DND-41 (cell line): ENCODE results near the gene PLOD2.
A peak's percentile ranks its signal among the peaks of the same experiment; 100 is the strongest.

ENCODE experiments used
- ATAC-seq: fragments of 200-7000 bp; cut with Tn5 transposase; 3 replicates; pipeline ENCODE4 v1.9.1; 2021; ENCODE audit warnings: low read depth; ENCODE audit not compliant: insufficient read depth
- DNase-seq: peaks from one replicate; pipeline ENCODE4 v3.0.0-alpha.2; 2020
- H2AFZ ChIP-seq: 2 replicates; pipeline ENCODE4 v1.6.0; 2012; ENCODE audit warnings: low read depth, low read length
- H3K27ac ChIP-seq: 2 replicates; pipeline ENCODE4 v1.5.1; 2012; ENCODE audit warnings: low read length, inconsistent platforms
- H3K27me3 ChIP-seq: fragments of 200-600 bp; sonication (generic); 2 replicates; pipeline ENCODE4 v1.6.0; 2012; ENCODE audit warnings: low read length, mild to moderate bottlenecking, inconsistent platforms; ENCODE audit not compliant: insufficient read depth, poor library complexity
- H3K36me3 ChIP-seq: 2 replicates; pipeline ENCODE4 v1.5.1; 2012; ENCODE audit warnings: low read length, inconsistent platforms; ENCODE audit not compliant: insufficient read depth
- H3K4me1 ChIP-seq: 2 replicates; pipeline ENCODE4 v1.5.1; 2012; ENCODE audit warnings: mild to moderate bottlenecking, low read length; ENCODE audit not compliant: insufficient read depth
- H3K4me2 ChIP-seq: 2 replicates; pipeline ENCODE4 v1.6.0; 2012; ENCODE audit warnings: mild to moderate bottlenecking, moderate library complexity, low read length, inconsistent platforms; ENCODE audit not compliant: insufficient read depth
- H3K4me3 ChIP-seq, 2 experiments: fragments of 200-600 bp in 1 of 2; shearing (Covaris generic) in 1 of 2; 2 replicates each; pipeline ENCODE4 v1.5.1; 2012 to 2016; ENCODE audit warnings: inconsistent platforms in 2 of 2, low read length in 2 of 2, mild to moderate bottlenecking in 2 of 2, low read depth in 1 of 2, moderate library complexity in 1 of 2
- H3K79me2 ChIP-seq: 2 replicates; pipeline ENCODE4 v1.6.0; 2012; ENCODE audit warnings: low read length, inconsistent platforms; ENCODE audit not compliant: insufficient read depth
- H3K9ac ChIP-seq: 2 replicates; pipeline ENCODE4 v1.6.0; 2012; ENCODE audit warnings: low read depth, mild to moderate bottlenecking, inconsistent platforms, low read length, moderate library complexity
- H3K9me3 ChIP-seq: 2 replicates; pipeline ENCODE4 v1.5.1; 2012; ENCODE audit warnings: low read length, moderate library complexity, mild to moderate bottlenecking, inconsistent platforms; ENCODE audit not compliant: insufficient read depth, severe bottlenecking
- H4K20me1 ChIP-seq: 2 replicates; pipeline ENCODE4 v1.6.0; 2012; ENCODE audit warnings: low read length; ENCODE audit not compliant: insufficient read depth
- EZH2 ChIP-seq: IDR thresholded peaks from 3 replicates; pipeline ENCODE4 v1.6.1; 2012; ENCODE audit warnings: borderline replicate concordance, low read depth, mild to moderate bottlenecking, moderate library complexity, low read length, inconsistent platforms; ENCODE audit not compliant: severe bottlenecking
- TF ChIP-seq, protein P1 (sequence below): IDR thresholded peaks from 2 replicates; pipeline ENCODE4 v1.5.1; 2012; ENCODE audit warnings: borderline replicate concordance, low read length, moderate library complexity, mild to moderate bottlenecking; ENCODE audit not compliant: poor library complexity, severe bottlenecking; ENCODE audit errors: extremely low read depth

Gene PLOD2

GRCh38 chr3:146191051-146191450 is 30.1 kb upstream of the PLOD2 start:
- DNase-seq (no peak), ATAC-seq (no peak)
- no peaks in the 10 kb centered on the region for H3K79me2 ChIP-seq
- TF ChIP-seq EZH2: no peak
- TF ChIP-seq, protein P1, sequence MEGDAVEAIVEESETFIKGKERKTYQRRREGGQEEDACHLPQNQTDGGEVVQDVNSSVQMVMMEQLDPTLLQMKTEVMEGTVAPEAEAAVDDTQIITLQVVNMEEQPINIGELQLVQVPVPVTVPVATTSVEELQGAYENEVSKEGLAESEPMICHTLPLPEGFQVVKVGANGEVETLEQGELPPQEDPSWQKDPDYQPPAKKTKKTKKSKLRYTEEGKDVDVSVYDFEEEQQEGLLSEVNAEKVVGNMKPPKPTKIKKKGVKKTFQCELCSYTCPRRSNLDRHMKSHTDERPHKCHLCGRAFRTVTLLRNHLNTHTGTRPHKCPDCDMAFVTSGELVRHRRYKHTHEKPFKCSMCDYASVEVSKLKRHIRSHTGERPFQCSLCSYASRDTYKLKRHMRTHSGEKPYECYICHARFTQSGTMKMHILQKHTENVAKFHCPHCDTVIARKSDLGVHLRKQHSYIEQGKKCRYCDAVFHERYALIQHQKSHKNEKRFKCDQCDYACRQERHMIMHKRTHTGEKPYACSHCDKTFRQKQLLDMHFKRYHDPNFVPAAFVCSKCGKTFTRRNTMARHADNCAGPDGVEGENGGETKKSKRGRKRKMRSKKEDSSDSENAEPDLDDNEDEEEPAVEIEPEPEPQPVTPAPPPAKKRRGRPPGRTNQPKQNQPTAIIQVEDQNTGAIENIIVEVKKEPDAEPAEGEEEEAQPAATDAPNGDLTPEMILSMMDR: no peak
- H3K36me3 ChIP-seq: no peaks in the 10 kb centered on the region
- no peak overlapping the region for H3K9ac ChIP-seq
- H3K27ac ChIP-seq: no peak overlapping the region
- peaks cover 3% of the 10 kb centered on the region for H3K27me3 ChIP-seq
- no peaks in the 10 kb centered on the region for H4K20me1 ChIP-seq
- no peaks in the 10 kb centered on the region for H3K9me3 ChIP-seq
- no peak overlapping the region for H2AFZ ChIP-seq
- H3K4me3 ChIP-seq: no peak overlapping the region
- no peak overlapping the region for H3K4me2 ChIP-seq
- H3K4me1 ChIP-seq: no peaks in the 10 kb centered on the region

GRCh38 chr3:146189519-146190173 is 28.7 kb upstream of the PLOD2 start:
- H3K27ac ChIP-seq: no peak overlapping the region
- no peak overlapping the region for H3K9ac ChIP-seq
- DNase-seq (peak; percentile 27), ATAC-seq (peak; percentile 90)
- no peak for TF ChIP-seq EZH2
- TF ChIP-seq, protein P1: peak; percentile 80
- no peaks in the 10 kb centered on the region for H3K36me3 ChIP-seq
- H3K9me3 ChIP-seq: no peaks in the 10 kb centered on the region
- H3K4me3 ChIP-seq: no peak overlapping the region
- H4K20me1 ChIP-seq: no peaks in the 10 kb centered on the region
- H3K4me1 ChIP-seq: no peaks in the 10 kb centered on the region
- H2AFZ ChIP-seq: no peak overlapping the region; the same call in 1 of the 2 replicates
- peaks cover 3% of the 10 kb centered on the region for H3K27me3 ChIP-seq
- no peaks in the 10 kb centered on the region for H3K79me2 ChIP-seq
- H3K4me2 ChIP-seq: no peak overlapping the region

DNA sequence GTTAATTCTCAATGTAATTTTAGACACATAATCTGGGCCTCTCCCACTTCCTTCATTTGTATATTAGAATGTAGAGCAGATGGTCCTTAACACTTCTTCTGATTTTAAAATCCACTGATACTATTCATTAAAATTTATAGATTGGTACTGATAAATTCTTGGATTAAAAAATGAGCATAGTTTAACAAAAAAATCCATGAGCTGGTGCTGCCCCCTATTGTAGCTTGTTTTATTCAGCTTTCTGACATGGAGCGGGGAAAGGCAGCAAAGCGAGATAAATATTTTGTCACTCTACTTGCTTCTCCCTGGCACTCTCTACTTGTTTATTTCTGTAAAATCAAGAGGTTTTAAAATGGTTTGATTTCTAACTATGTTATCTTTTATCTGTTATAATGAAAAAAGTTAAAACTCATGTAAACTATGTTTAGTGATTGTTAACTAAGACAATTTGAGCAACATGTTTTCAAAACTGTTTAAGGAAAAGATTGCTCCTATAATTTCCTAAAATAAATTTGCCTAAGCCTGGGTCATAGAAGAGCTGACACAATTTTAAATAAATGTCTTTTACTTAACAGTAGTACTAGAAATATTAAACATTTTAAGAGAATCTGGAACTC is 26.5 kb upstream of the PLOD2 start:
- TF ChIP-seq, protein P1: peak; percentile 47
- TF ChIP-seq EZH2: no peak
- no peak overlapping the region for H3K4me3 ChIP-seq

More for the DNA sequence above, 26.5 kb upstream of the PLOD2 start:
- H2AFZ ChIP-seq: no peak overlapping the region
- H3K79me2 ChIP-seq: no peaks in the 10 kb centered on the region
- H4K20me1 ChIP-seq: no peaks in the 10 kb centered on the region
- H3K9me3 ChIP-seq: no peaks in the 10 kb centered on the region
- H3K27me3 ChIP-seq: no peaks in the 10 kb centered on the region
- H3K4me1 ChIP-seq: no peaks in the 10 kb centered on the region
- H3K9ac ChIP-seq: no peak overlapping the region
- DNase-seq (no peak), ATAC-seq (no peak)
- no peak overlapping the region for H3K27ac ChIP-seq
- no peak overlapping the region for H3K4me2 ChIP-seq
- no peaks in the 10 kb centered on the region for H3K36me3 ChIP-seq
